HS-5 (cell line): ENCODE results near the gene NIPBL.
A peak's percentile ranks its signal among the peaks of the same experiment; 100 is the strongest.
"Not testable (repeated sequence)": the region's sequence is repeated elsewhere in the genome, so short reads cannot be mapped to it uniquely, and the experiment has no call there.

Experiments used
- DNase-seq: peaks from one replicate; pipeline ENCODE4 v3.0.0-alpha.2; 2012; ENCODE audit warnings: low read depth

The NIPBL gene, protein sequence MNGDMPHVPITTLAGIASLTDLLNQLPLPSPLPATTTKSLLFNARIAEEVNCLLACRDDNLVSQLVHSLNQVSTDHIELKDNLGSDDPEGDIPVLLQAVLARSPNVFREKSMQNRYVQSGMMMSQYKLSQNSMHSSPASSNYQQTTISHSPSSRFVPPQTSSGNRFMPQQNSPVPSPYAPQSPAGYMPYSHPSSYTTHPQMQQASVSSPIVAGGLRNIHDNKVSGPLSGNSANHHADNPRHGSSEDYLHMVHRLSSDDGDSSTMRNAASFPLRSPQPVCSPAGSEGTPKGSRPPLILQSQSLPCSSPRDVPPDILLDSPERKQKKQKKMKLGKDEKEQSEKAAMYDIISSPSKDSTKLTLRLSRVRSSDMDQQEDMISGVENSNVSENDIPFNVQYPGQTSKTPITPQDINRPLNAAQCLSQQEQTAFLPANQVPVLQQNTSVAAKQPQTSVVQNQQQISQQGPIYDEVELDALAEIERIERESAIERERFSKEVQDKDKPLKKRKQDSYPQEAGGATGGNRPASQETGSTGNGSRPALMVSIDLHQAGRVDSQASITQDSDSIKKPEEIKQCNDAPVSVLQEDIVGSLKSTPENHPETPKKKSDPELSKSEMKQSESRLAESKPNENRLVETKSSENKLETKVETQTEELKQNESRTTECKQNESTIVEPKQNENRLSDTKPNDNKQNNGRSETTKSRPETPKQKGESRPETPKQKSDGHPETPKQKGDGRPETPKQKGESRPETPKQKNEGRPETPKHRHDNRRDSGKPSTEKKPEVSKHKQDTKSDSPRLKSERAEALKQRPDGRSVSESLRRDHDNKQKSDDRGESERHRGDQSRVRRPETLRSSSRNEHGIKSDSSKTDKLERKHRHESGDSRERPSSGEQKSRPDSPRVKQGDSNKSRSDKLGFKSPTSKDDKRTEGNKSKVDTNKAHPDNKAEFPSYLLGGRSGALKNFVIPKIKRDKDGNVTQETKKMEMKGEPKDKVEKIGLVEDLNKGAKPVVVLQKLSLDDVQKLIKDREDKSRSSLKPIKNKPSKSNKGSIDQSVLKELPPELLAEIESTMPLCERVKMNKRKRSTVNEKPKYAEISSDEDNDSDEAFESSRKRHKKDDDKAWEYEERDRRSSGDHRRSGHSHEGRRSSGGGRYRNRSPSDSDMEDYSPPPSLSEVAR (N-terminal part only)

DNA sequence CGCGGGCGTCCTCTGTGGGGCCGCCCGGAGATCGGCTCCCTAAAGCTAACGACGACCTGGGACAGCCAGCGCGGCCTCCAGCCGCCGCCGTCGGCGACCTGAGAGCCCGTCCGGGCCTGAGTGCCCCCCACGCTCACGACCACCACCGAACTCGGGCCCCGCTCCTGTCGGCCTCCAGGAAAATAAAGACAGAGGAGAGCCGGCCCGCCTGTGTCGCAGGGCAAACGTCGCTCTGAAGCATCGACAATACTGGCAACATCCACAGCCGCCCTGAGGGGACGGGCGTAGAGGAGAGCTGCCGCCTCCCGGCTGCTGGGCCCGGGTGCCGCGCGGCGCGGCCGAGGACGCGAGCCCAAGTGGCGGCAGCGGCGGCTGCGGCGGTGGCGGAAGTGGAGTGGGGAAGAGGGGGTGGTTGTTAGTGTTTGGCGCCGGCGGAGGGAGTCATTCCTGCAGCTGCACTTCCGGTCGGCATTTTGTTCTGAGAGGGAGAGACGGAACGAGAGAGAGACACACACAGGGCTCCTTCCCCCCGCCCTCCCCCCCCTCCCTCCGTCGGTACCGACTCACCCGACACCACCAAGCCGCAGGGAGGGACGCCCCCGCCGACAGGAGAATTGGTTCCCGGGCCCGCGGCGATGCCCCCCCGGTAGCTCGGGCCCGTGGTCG is at the start of gene NIPBL:
Gene NIPBL, plus strand, starts transcription at position 471 of the 666 bp plus-strand sequence. CDS start 76,928 bp downstream, outside the sequence.
- peak; percentile 90 for DNase-seq

DNA sequence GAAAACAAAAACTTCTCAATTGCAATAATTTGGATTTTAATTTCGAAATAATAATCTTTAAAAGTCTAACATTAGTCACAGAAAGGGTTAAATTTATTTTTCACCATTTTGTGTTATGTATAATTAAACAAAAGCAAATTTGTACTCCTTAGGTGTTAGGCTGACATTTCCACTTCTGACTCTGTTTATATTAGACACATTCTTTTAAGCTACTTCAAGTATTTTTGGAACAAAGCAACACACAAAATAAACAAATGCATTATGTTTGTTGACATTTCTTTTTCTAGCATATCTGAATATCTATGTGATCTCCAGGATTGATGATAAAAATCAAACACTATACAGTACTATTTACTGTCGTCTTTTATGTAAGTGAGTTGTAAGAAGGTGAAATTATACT is 44.3 kb upstream of the NIPBL start:
- no peak for DNase-seq

DNA sequence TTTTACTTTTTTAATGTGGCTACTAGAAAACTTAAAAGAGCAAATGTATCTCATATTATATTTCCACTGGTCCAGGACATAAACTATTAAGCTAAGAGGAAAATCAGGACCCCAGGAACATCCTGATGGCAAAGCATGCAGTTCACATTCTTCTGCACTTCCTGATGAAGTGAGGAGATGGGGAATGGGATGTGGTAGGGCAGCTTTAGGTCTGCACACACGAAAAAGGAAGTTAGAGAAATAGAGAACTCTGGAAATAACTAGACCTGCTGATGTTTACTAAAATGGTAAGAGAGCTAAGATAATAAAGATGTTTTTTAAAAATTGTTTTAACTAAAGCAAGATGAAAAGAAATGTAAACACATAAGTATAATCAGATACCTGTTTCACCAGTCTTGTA is 39.7 kb upstream of the NIPBL start:
- no peak for DNase-seq

DNA sequence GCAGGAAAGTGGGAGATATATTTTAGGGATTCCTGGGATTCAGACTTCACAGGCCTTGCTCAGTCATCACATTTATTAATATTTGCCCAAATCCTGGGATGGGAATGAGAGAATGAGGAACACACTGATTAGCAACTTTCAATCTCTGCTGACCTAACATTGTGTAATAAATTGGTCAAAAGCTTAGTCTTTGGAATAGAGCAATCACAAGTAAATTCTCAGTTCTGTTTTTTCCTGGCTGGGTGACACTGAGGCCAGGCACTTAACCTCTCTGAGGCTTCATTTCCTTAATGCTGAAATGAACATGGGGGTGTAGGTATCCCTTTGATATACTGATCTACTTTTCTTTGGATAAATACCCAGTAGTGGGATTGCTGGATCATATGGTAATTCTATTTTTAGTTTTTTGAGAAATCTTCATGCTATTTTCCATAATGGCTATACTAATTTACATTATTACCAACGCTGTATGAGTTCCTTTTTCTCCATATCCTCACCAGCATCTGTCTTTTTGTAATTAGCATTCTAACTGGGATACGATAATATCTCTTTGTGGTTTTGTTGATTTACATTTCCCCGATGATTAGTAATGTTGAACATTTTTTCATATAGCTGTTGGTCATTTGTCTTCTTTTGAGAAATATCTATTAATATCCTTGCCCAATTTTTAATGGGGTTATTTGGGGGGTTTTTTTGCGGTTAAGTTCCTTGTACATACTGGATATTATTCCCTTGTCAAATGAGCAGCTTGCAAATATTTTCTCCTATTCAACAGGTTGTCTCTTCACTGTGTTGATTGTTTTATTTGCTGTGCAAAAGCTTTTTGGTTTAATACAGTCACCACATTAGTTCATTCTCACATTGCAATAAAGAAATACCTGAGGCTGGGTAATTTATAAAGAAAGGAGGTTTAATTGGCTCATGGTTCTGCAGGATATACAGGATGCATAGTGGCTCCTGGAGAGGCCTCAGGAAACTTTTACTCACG is 36.8 kb upstream of the NIPBL start:
- DNase-seq, result no peak

DNA sequence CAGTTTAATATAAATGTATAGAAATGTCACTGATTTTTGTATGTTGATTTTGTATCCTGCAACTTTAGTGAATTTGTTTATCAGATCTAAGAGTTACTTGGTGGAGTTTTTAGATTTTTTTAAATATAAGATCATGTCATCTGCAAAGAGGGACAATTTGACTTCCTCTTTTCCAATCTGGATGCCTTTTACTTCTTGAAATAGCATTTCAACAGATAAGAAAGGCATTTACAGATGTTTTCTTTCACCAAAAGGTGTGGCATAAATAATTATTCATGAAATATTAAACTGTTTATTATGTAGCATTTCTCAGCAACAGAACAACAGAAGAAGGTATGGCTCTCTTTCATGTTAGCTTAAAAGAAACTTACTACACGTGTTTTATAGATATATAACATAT is 34.9 kb upstream of the NIPBL start:
- no peak for DNase-seq

DNA sequence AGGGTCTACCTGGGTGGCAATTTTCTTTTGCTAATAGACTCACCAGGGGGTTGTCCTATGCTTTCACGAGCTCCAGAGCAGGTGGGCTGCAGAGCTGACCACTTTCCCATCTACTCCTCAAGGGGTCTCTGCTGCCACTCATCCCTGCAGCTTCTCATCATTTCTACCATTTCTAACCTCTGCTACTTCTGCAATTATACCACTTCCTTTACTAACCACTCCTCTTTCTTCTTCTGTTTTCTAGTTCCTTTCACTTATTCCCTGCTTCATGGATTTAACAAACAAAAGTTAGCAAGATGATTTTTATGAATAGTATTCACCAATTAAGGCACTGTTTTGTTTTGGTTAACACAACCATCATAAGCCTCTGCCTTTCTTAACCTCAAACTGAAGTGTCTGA is 34.5 kb upstream of the NIPBL start:
- no peak for DNase-seq

DNA sequence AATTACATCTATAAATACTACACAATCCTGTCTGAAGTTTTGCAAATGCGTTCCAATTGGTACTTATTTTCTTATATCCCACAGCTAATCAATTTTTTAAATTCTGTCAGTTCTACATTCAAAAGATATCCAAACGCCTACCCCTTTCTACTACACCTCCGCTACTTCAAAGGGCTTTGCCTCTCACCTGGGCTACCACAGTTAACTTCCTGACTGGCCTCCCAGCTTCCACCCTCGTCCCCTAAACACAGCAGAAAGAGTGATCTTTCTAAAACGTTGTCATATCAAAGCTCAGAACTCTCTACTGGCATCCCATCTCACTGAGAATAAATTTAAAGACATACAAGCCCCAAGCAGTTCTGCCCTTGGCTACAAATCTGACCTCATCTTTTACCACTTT is 32.3 kb upstream of the NIPBL start:
- no peak for DNase-seq

DNA sequence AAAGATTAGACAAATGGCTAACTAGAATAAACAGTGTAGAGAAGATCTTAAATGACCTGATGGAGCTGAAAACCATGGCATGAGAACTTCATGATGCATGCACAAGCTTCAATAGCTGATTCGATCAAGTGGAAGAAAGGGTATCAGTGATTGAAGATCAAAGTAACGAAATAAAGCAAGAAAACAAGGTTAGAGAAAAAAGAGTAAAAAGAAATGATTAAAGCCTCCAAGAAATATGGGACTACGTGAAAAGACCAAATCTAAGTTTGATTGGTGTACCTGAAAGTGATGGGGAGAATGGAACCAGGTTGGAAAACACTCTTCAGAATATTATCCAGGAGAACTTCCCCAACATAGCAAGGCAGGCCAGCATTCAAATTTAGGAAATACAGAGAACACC is 28.0 kb upstream of the NIPBL start:
- DNase-seq, result not testable (repeated sequence)

DNA sequence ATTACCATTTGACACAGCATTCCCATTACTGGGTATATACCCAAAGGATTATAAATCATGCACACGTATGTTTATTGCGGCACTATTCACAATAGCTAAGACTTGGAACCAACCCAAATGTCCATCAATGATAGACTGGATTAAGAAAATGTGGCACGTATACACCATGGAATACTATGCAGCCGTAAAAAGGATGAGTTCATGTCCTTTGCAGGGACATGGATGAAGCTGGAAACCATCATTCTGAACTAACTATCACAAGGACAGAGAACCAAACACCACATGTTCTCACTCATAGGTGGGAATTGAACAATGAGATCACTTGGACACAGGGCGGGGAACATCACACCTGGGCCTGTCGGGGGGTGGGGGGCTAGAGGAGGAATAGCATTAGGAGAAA is 23.7 kb upstream of the NIPBL start:
- DNase-seq, result not testable (repeated sequence)

DNA sequence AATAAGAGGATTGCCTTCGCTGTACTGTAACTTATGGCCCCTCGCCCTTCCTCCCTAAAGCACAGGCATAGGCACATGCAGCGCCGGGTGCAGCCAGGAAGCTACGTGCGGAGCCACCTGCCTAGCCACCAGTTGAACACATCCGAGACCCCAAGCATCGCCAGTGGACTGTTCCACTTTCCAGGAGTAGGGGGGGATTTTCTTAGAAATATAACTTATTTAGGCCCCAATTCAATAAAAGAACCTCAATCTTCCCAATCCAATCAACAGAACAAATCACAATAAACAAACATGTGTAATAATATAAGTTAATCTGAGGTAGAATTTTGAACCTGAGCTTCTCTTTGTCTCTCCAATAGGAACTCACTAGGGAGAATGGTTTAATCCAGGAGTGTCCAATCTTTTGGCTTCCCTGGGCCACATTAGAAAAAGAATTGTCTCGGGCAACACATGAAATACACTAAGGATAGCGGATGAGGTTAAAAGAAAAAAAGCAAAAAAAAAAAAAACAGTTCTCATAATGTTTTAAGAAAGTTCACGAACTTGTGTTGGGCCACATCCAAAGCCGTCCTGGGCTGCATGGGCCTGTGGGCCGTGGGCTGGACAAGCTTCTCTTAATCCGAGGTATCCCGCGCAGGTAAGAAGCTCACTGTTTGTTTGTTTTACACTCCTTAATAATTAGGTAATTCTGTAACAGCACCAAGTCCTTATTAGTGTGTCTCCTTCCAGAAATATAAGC is 22.0 kb upstream of the NIPBL start:
- DNase-seq, result no peak

DNA sequence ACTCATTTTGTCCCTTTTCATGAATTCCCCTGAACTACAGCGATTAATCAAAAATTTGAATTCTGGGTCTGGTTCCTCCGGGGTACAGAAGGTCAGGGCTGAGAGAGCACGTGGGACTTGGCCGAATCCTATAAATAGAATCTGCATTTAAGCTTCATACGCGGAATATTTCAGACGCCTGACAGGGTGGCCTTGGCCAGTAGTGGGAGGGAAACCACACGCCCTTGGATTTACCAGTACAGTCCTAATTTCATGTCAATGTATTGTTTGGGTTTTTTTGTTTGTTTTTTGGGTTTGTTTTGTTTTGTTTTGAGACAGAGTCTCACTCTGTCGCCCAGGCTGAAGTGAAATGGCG is 21.5 kb upstream of the NIPBL start:
- no peak for DNase-seq

DNA sequence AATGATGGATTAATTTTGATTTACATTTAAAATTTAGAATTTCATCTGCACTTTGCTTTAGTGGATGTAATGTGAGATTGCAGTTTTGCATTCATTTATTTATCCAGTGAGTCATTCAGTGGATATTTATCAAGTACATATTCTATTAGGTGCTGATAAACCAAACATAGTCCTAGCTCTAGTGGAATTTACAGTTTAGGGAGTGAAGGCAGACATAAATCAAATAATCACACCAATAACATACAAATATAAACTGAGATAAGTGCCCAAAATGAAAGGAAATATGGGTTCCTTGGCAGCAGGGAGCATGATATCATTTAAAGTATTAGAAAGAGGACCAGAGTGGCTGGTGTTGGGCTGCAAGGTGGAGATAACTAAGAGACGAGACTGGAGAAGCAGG is 14.7 kb upstream of the NIPBL start:
- DNase-seq, result no peak

DNA sequence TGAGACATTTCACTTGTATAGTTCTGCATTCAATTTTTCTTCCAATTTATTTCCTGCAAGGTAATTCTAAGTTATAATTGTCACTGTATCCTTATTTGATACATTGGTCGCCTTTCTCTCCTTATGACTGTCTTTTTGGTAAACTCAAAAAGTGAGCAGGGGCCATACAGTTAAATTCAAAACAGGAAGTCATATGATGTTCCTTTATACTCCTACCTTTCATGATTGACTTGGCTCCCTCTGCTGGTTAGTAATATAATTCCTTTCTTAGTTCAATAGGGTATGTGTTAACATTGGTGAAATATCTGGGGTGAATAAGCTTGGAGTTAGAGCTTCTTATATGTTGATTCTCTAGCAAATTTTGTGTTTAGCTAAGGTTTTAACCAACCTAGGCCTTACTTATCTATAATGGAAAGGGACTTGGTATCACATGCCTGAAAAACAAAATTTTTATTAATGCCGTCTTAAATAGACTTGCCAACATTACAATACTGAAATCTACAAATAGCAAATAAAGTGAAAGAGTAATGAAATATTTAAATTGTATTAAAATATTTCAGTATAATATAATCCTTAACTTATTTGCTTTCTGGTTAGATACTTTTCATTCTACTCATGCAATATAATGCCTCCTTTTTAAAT is 6.0 kb upstream of the NIPBL start:
- no peak for DNase-seq

DNA sequence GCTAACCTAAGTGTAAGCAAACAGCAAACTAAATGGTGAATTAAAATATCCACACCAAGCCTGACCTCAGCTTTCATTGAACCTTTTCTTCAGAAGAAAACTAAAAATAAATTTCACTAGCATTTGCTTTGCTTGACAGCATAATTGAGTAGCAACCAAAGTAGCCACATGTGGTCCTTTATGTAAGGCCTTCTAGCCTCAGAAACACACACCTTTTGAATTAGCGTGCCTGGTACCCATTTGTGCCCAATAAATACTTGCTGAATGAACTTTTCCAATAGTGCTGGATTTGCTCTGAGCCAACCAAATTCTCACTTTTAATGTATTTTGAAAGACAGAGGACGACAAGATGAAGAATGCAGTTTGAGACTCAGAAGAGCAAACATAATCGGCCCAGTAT is 2.1 kb upstream of the NIPBL start:
- DNase-seq, result no peak

DNA sequence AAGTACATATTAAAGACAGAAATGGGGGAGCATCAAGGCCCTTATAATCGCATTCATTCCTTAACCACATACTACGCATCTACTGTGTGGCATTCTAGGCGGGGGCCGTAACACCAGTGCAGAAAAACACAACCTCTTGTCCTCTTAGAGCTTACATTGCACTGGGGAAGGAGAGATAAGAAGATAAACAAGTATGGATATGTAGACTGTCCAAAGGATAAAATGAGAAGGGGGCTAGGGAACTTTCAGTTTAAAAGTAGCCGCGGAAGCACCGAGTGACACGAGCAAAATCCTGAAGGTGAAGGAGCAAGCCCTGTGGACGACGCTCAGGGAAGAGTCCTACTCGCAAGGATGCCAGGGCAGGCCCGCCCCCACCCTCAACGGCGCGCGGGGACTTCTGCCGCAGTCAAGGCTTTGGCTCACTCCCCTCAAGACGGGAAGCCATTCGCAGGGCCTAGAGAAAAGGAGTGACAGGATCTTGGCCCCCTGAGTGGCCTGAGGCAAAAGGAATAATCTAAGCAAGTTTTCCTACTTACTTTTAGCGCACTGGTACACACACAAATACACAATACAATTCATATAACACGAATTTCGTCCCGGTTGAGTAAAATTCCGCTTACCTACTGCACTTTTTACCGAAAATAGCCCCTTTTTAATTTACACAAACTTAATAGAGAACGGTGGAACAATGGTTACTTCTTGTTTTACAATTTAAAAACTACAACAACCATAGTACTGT is 1.3 kb upstream of the NIPBL start:
- DNase-seq, result no peak

DNA sequence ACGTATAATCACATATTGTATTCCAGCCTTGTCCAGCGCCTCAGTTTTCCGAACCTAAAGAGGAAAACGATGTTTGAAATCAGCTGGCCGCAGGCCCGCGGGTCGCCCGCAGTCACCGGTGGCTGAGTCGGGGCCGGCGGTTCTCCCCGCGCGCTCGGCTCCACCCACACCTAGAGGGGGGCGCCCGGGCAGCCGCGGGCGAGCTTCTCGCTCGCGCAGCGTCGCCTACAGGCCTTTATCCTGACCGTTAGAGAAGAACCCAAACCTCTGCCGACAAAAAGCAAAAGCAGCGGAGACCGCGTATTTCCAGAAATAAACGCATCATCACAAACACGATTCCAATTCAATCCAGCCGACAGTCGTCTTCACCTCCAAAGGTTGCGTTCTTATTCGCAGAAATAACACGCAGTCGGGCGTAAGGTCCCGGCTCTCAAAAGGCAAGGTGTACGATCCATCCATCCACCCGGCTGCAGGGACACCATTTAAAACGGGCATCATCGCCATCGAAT is 725 bp upstream of the NIPBL start:
- DNase-seq, result no peak

DNA sequence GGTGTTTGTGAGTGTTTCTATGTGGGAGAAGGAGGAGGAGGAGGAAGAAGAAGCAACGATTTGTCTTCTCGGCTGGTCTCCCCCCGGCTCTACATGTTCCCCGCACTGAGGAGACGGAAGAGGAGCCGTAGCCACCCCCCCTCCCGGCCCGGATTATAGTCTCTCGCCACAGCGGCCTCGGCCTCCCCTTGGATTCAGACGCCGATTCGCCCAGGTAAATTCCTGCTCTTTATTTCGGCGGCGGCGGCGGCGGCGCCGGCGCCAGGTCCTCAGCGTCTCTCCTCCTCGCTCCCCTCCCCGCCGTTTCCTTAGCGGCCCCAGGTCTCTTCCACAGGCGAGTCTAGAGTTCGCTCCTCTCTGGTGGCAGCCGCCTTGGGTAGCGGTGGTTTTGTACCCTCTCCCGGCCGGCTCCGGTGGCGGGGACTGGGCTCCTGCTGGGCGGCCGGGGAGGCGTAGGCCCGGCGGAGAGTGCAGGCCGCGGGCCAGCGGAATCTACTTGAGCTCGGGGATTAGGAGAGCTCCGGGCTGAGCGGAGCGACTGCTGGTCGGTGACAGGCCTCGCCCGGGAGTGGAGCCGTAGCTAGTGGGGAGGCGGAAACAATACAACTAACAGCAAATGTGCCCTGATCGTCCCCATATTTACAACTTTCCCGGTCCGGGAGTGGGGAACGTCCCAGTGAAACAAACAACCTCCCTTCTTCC is 547 bp downstream of the NIPBL start:
- DNase-seq, result no peak
